Ovary (tissue), 3 donors: Measurements from ENCODE around the gene CYTH2.
"Not testable (repeated sequence)": the region's sequence is repeated elsewhere in the genome, so short reads cannot be mapped to it uniquely, and the experiment has no call there.

Source experiments
- CTCF ChIP-seq, 3 donors: fragments of 450-650 bp in 2 of 3; fragments of 200-600 bp in 1 of 3; IDR thresholded peaks; one replicate each; pipeline versions ENCODE4 v1.5.1 to v1.8.0; 2016 to 2022; ENCODE audit warnings: antibody characterized with exemption in 3 of 3, mild to moderate bottlenecking in 1 of 3
- POLR2A ChIP-seq: fragments of 450-650 bp; IDR thresholded peaks from one replicate; pipeline ENCODE4 v1.6.1; 2017; ENCODE audit warnings: antibody characterized with exemption, mild to moderate bottlenecking, moderate library complexity
- donor health status: DM: no; HTN: no; CAD: no.

- not testable (repeated sequence) for TF ChIP-seq CTCF (IDR thresholded peaks at IDR 0.05); POLR2A
These were observed 50.3 kb downstream of the CYTH2 start for GRCh38 chr19:48519426-48519825.
